Epithelial cell of esophagus (primary cell): ENCODE measurements around the gene CMTM3.
"Not testable (repeated sequence)": the region's sequence is repeated elsewhere in the genome, so short reads cannot be mapped to it uniquely, and the experiment has no call there.

Experiments
- DNase-seq: peaks from one replicate; pipeline ENCODE4 v3.0.0; 2010; ENCODE audit warnings: low read depth
- H3K4me3 ChIP-seq: 2 replicates; pipeline ENCODE4 v1.5.1; 2011; ENCODE audit warnings: mild to moderate bottlenecking, low read length, control low read depth
- TF ChIP-seq, protein P1 (sequence below): IDR thresholded peaks from 2 replicates; pipeline ENCODE4 v1.5.1; 2011; ENCODE audit warnings: low read depth, mild to moderate bottlenecking, low read length, control low read depth, inconsistent platforms; ENCODE audit not compliant: insufficient read depth; ENCODE audit errors: missing control alignments

CMTM3 gene

DNA sequence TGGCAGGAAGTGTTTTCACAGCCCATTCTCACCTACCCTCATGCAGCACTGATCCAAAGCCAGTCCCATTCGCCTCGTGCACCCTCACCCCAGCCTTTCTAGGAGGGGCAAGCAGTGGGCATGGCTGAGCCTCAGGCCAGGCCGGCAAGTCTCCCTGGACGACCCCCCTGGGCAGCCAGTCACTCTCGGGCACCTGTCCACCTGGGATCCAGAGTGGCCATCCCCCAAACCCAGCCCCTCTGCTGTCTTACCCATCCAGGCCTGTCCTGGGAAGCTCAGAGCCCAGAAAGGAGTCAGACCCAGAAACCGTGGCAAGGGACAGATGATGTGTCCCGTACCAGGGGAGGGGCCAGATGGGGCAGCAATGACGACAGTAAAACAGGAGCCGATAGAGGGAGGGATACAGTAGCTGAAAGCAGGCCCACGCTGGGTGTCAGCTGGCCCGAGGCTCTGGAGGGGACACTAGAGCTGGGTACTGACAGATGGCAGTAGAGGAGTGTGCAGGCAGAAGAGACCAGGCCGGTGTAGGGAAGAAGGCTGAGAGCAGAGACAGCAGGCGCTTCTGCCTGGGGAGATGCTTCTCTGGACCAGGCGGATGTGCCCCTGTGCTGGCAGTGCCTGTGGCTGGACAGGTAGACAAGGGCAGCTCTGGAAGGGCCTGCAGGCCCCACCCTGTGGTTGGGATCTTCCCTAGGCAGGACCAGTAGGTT, 5.8 kb downstream of the CMTM3 start:
- TF ChIP-seq, protein P1, sequence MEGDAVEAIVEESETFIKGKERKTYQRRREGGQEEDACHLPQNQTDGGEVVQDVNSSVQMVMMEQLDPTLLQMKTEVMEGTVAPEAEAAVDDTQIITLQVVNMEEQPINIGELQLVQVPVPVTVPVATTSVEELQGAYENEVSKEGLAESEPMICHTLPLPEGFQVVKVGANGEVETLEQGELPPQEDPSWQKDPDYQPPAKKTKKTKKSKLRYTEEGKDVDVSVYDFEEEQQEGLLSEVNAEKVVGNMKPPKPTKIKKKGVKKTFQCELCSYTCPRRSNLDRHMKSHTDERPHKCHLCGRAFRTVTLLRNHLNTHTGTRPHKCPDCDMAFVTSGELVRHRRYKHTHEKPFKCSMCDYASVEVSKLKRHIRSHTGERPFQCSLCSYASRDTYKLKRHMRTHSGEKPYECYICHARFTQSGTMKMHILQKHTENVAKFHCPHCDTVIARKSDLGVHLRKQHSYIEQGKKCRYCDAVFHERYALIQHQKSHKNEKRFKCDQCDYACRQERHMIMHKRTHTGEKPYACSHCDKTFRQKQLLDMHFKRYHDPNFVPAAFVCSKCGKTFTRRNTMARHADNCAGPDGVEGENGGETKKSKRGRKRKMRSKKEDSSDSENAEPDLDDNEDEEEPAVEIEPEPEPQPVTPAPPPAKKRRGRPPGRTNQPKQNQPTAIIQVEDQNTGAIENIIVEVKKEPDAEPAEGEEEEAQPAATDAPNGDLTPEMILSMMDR: no peak
- no peak for DNase-seq
- no peak overlapping the region for H3K4me3 ChIP-seq

GRCh38 chr16:66611911-66612310, 7.4 kb downstream of the CMTM3 start:
- DNase-seq: not testable (repeated sequence)

DNA sequence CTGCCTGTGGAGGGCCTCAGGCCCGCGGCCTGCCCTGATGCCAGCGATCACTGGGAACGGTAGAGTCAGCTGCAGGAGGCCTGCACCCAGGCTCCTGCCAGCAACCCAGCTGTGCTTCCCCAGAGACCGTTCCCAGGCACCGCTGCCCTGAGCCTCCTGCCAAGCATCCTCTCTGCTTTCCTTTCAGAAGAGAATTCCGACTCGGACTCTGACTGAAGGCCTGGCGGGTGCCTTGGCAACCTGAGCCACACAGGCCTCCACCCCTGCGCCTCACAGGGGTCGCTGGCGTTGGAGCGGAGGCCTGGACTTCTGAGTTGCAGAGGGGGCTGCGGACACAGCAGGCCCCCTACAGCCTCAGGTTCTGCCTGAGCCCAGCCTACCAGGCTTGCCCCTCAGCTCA, 7.9 kb downstream of the CMTM3 start:
- DNase-seq: no peak
- no peak overlapping the region for H3K4me3 ChIP-seq
- TF ChIP-seq, protein P1: no peak

More at GRCh38 chr16:66611911-66612310, 7.4 kb downstream of the CMTM3 start:
- not testable (repeated sequence) for H3K4me3 ChIP-seq

- TF ChIP-seq, protein P1: no peak
- DNase-seq: no peak
- no peak overlapping the region for H3K4me3 ChIP-seq
These were observed 9.8 kb downstream of the CMTM3 start for GRCh38 chr16:66614161-66614802.

DNA sequence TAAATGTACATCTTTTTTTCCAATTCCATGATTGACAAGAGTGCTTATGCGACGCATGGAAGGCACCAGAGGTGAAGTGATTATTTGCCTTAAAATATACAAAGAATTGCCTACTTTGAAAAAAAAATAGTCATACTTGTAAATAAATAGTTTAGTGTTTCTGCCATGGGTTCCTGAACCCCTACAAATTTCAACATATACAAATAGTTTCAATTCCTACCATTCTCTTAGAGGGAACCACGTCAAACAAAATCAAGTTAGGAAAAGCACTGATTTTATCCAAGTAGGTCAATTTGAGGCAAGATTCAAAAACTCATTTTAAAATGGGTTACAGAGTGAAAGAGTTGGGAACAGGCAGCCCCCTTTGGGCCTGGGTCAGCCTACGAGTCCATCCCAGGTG, 11.7 kb downstream of the CMTM3 start:
- TF ChIP-seq, protein P1: no peak
- no peak for DNase-seq
- no peak overlapping the region for H3K4me3 ChIP-seq

GRCh38 chr16:66616592-66616991, 12.1 kb downstream of the CMTM3 start:
- DNase-seq: no peak
- TF ChIP-seq, protein P1: no peak
- H3K4me3 ChIP-seq: no peak overlapping the region

DNA sequence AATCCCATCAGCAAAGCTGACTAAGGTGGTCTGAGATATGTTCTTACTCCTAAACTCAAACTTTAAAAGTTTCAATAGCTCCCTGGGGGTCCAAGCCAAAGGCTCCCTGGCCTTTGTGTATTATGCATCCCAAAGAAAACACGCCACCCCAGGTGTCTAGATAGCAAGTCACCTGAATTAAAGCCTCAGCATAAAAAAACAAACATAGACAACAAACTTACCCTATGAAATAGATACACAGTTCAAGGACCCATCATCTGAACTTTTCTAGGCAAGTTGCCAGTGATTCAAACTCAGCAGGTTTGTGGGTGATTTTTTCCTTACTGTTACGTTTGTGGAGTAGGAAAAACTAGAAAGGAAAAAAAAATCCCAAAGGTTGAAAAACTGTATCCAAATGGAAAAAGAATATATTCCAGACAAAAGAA, 12.5 kb downstream of the CMTM3 start:
- H3K4me3 ChIP-seq: no peak overlapping the region
- DNase-seq: no peak
- TF ChIP-seq, protein P1: no peak
